Measurements from ENCODE around the gene CD19.
"Not testable (repeated sequence)": the region's sequence is repeated elsewhere in the genome, so short reads cannot be mapped to it uniquely, and the experiment has no call there.

CD19 gene

GRCh38 chr16:28937222-28937876 lies 5.6 kb downstream of the CD19 start:
- no peak for DNase-seq

DNA sequence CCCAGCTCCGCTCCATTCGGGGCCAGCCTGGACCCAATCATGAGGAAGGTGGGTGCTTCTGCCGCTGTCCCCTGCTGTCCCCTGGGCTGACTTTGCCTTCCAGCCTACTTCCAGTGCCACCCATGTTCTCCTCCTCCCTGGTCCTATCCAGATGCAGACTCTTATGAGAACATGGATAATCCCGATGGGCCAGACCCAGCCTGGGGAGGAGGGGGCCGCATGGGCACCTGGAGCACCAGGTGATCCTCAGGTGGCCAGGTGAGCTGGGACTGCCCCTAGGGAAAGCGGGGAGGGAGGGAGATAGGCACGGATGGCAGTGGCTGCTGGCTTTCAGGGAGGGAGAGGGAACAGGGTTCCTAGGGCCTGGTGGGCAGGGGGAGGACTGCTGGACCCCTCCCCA lies 7.0 kb downstream of the CD19 start:
- no peak for DNase-seq

GRCh38 chr16:28939825-28940224 lies 8.1 kb downstream of the CD19 start:
- DNase-seq: not testable (repeated sequence)

GRCh38 chr16:28943281-28943680 lies 11.5 kb downstream of the CD19 start:
- no peak for DNase-seq

DNA sequence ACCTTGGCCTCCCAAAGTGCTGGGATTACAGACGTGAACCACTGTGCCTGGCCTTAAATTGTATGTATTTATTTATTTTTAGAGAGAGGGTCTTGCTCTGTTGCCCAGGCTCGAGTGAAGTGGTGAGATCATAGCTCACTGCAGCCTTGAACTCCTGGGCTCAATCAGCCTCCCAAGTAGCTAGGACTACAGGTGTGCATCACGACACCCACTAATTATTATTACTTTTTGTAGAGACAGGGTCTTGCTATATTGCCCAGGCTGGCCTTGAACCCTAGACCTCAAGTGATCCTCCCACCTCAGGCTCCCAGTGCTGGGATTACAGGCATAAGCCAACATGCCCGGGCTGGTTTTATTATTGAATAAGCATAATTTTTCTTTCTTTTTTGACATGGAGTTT lies 14.9 kb downstream of the CD19 start:
- no peak for DNase-seq

DNA sequence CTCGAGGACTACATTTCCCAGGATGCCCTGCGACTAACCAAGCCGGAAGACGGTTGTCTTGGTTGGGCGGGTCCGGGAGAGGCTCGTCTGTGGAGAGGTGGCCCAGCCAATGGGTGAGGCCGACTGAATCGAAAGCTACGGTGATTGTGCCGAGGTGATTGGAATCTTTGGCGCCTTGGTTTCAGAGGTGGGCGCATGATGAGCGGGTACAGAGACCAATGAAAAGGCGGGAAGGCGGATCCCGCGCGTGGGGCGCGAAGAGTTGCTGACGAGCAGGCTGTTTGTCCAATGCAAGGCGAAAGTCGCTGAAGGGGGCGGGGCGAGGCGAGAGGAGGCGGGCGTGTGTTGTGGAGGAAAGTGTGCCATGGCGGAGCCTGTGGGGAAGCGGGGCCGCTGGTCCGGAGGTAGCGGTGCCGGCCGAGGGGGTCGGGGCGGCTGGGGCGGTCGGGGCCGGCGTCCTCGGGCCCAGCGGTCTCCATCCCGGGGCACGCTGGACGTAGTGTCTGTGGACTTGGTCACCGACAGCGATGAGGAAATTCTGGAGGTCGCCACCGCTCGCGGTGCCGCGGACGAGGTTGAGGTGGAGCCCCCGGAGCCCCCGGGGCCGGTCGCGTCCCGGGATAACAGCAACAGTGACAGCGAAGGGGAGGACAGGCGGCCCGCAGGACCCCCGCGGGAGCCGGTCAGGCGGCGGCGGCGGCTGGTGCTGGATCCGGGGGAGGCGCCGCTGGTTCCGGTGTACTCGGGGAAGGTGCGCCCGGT lies 19.1 kb downstream of the CD19 start, which contains the start of gene NFATC2IP:
Gene NFATC2IP (plus strand): TSS at position 290 of the 762 bp plus-strand sequence. CDS start 75 bp downstream, at position 365.
- DNase-seq: peak; percentile 100

DNA sequence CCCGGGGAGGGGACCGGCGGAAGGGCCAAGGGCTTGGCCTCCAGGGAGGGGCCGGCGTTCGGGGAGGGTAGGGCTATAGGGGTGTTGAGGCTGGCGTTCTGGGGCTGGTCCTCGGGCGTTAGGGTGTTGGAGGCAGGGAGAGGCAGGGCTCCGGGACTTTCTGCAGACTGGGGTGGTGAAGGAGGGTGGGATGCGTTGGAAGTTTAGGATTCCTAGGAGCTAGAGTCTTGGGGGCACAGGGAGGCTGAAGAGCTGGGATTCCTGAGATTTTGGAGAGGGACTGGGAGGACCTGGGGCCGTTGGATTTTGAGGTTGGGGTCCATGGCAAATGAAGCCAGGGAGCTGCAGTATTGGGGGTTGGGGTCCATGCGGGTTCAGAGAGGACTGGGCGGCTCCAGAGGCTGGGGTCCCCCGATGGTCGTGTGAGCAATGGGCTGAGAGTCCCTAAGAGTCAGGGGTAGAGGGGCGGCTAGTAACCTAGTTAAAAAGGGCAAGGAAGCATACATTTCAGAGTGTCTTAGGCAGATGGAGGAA lies 19.7 kb downstream of the CD19 start:
- no peak for DNase-seq

- no peak for DNase-seq
Measured at GRCh38 chr16:28958216-28958615, 26.4 kb downstream of the CD19 start.

DNA sequence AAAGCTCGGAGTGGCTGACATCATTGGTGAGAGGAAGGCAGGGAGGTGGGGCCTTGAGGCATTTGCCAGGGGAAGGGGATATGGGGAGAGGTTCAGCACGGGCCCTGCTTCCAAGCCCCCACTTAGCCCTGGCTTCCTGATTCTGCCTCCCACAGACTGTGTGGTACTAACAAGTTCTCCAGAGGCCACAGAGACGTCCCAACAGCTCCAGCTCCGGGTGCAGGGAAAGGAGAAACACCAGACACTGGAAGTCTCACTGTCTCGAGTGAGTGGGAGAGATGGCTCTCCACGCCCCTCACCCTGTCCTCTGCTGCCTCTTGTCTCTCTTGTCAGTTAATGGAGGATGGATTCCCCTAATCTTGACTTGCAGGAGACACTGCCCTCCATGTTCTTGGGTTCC lies 27.1 kb downstream of the CD19 start:
- no peak for DNase-seq

- no peak for DNase-seq
Measured at GRCh38 chr16:28964072-28964471, 32.3 kb downstream of the CD19 start.

- no peak for DNase-seq
Measured at GRCh38 chr16:28964496-28964895, 32.7 kb downstream of the CD19 start.

DNA sequence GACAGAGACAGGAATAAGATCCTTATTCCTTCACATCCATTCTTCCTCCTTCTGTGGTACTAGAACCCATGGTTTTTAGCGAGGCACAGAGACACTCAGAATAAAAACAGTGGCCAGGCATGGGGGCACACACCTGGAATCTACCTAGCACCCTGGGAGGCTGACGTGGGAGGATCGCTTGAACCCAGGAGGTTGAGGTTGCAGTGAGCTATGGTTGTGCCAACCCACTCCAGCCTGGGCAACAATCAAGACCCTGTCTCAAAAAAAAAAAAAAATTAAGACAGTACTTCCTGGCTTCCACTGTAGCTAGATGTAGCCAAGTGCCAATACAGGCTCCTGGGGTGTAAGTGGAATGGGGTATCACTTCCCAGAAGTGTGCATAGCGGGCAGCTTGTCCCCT lies 35.4 kb downstream of the CD19 start:
- no peak for DNase-seq

DNA sequence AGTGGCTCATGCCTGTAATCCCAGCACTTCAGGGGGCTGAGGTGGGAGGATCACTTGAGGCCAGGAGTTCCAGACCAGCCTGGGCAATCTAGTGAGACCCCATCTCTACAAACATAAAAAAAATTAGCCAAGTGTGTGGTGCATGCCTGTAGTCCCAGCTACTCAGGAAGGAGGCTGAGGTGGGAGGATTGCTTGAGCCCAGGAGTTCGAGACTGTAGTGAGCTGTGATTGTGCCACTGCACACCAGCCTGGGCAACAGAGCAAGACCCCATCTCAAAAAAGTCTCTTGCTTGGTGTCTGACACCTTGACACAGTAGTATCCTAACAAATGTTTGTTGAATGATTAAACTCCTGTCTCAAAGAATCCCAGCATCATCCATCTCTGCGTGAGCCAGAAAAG lies 37.9 kb downstream of the CD19 start:
- not testable (repeated sequence) for DNase-seq

DNA sequence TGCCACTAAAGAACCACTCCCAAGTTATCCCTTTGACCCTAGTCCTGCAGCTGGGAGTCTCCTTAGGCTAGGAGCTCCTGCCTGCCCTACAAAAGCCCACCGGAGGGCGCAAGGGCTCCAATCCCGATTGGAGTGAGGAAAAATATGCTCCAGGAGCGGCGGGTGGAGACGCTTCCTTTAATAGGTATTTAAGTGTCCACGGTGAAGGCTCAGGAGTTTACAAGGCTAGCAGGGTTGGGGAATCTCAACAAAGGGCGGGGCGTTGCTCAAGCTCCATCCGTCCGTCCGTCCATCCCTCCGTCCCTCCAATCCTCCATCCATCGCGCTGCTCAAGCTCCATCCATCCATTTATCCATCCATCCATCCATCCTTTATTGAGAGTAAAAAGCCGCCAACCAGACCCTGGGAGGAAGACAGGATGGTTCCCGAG lies 42.3 kb downstream of the CD19 start:
- DNase-seq: no peak

- peak; percentile 86 for DNase-seq
Measured at GRCh38 chr16:28974437-28975157, 42.8 kb downstream of the CD19 start, which contains the start of gene SPNS1. TSS of gene SPNS1 (plus strand) at chr16:28974778. CDS start at chr16:28975152, 374 bp downstream.

GRCh38 chr16:28975158-28975599 lies 43.4 kb downstream of the CD19 start:
- DNase-seq: no peak

GRCh38 chr16:28977703-28978662 lies 46.2 kb downstream of the CD19 start:
- DNase-seq: no peak

GRCh38 chr16:28980330-28980729 lies 48.6 kb downstream of the CD19 start:
- DNase-seq: not testable (repeated sequence)

DNA sequence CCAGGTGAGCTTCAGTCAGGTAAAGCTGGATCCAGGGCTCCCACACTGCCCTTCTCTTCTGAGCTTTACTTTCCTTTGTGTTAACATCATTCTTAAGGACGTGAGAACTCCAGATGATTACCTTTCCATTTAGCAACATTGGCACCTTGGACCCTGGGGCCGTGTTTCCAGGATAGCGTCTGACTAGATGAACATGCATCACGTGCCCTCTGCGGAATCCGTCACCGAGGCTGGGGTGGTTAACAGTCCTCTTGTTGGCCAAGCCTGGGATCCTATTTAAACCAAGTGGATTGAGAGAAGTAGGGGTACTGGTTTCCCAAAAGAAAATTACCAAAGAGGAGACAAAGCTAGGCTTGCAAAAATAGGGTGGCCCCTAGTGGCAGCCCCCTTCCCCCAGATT lies 49.2 kb downstream of the CD19 start:
- no peak for DNase-seq

DNA sequence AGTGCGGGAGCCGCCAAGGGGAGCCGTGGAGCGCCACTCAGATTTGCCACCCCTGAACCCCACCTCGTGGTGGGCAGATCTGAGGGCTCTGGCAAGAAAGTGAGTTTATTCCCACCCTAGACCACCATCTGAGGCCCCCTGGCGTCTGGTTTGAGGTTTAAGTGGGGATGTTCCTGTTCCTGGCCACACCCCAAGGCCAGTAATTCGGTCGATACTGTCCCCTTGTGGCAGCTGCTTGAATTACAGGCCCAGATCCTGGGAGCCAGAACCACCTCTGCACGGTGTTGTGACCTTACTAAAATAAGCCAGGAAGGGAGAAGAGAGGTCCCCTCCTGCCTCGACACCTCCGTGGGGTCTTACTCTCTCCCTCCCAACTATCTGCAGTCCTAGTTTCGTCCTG lies 49.7 kb downstream of the CD19 start:
- peak; percentile 33 for DNase-seq

DNA sequence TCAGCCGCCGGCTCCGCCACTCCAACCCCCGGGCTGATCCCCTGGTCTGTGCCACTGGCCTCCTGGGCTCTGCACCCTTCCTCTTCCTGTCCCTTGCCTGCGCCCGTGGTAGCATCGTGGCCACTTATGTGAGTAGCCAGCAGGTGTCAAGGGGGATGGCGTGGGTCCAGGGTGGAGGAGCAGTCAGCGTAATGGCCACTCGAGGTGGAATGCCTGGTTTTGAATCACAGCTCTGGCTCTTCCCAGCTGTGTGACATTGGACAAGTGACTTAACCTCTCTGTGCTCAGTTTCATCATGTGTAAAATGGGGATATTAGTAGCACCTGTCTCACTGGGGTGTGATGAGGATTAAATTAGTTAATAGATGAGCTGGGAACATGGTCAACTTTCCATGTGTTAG lies 50.6 kb downstream of the CD19 start:
- DNase-seq: no peak

- no peak for DNase-seq
Measured at GRCh38 chr16:28982949-28983348, 51.2 kb downstream of the CD19 start.
